GM18951 (cell line): Measurements from ENCODE around the gene HAAO.

Experiments
- POLR2A ChIP-seq: IDR thresholded peaks from 4 replicates; pipeline ENCODE4 v1.6.1; 2011; ENCODE audit warnings: mild to moderate bottlenecking; ENCODE audit not compliant: insufficient read length, insufficient read depth; ENCODE audit errors: extremely low read depth
- in situ Hi-C: fragments of 300-500 bp; cut with MboI; formaldehyde crosslinking; loops from one replicate; pipeline ENCODE4 v1.12.0; 2022; ENCODE audit warnings: low sequenced_read_pairs, mixed read lengths, inconsistent platforms; ENCODE audit not compliant: unreplicated experiment

HAAO gene

GRCh38 chr2:42764901-42765300, 27.5 kb downstream of the HAAO start:
- in situ Hi-C loops = no loop called here
- TF ChIP-seq POLR2A = no peak

GRCh38 chr2:42764096-42764495, 28.3 kb downstream of the HAAO start, which contains the start of gene OXER1:
OXER1 (minus strand) TSS chr2:42764135; CDS start chr2:42764062, 73 bp downstream.
- TF ChIP-seq POLR2A = no peak
- in situ Hi-C loops = no loop called here

GRCh38 chr2:42762823-42763804, 29.3 kb downstream of the HAAO start:
- in situ Hi-C loops = no loop called here
- TF ChIP-seq POLR2A = no peak

GRCh38 chr2:42762155-42762554, 30.2 kb downstream of the HAAO start:
- no peak for TF ChIP-seq POLR2A
- in situ Hi-C loops = no loop called here

- no peak for TF ChIP-seq POLR2A
- in situ Hi-C loops = no loop called here
These were observed 30.8 kb downstream of the HAAO start for GRCh38 chr2:42761554-42761953.

GRCh38 chr2:42758751-42759150, 33.6 kb downstream of the HAAO start:
- TF ChIP-seq POLR2A = no peak
- in situ Hi-C loops = no loop called here

- in situ Hi-C loops = no loop called here
- no peak for TF ChIP-seq POLR2A
These were observed 34.2 kb downstream of the HAAO start for GRCh38 chr2:42757981-42758740.

GRCh38 chr2:42756966-42757513, 35.3 kb downstream of the HAAO start:
- in situ Hi-C loops = no loop called here

GRCh38 chr2:42756150-42756775, 36.1 kb downstream of the HAAO start:
- no peak for TF ChIP-seq POLR2A
- in situ Hi-C loops = no loop called here

More at GRCh38 chr2:42756966-42757513, 35.3 kb downstream of the HAAO start:
- no peak for TF ChIP-seq POLR2A

GRCh38 chr2:42755191-42755880, 37.0 kb downstream of the HAAO start:
- no peak for TF ChIP-seq POLR2A
- in situ Hi-C loops = no loop called here

- in situ Hi-C loops = no loop called here
- TF ChIP-seq POLR2A = no peak
These were observed 37.6 kb downstream of the HAAO start for GRCh38 chr2:42754776-42755140.

- no peak for TF ChIP-seq POLR2A
- in situ Hi-C loops = no loop called here
These were observed 38.2 kb downstream of the HAAO start for GRCh38 chr2:42754021-42754775.
